SK-N-SH treated with all-trans-retinoic acid at 6 μM for 48 hours (cell line): ENCODE results near the gene ANKRD11.

Experiments used
- OSR1 ChIP-seq: fragments of 250-450 bp; sonication (Bioruptor Pico); IDR thresholded peaks from 2 replicates; pipeline ENCODE4 v1.8.0; 2022; ENCODE audit warnings: moderate library complexity, mild to moderate bottlenecking, inconsistent platforms
- ZFP3 ChIP-seq: fragments of 250-450 bp; sonication (Bioruptor Pico); IDR thresholded peaks from 2 replicates; pipeline ENCODE4 v1.5.0; 2020; ENCODE audit warnings: mild to moderate bottlenecking, moderate library complexity
- ZFP30 ChIP-seq: fragments of 450-650 bp; formaldehyde crosslinking; IDR thresholded peaks from 2 replicates; pipeline ENCODE4 v1.5.0; 2022; ENCODE audit warnings: mild to moderate bottlenecking, moderate library complexity
- ZNF8 ChIP-seq: fragments of 450-650 bp; formaldehyde crosslinking; IDR thresholded peaks from 2 replicates; pipeline ENCODE4 v1.5.0; 2020; ENCODE audit warnings: mild to moderate bottlenecking, moderate library complexity
- TF ChIP-seq, protein P1 (sequence below): fragments of 250-450 bp; sonication (Bioruptor Pico); IDR thresholded peaks from 2 replicates; pipeline ENCODE4 v1.8.0; 2020; ENCODE audit warnings: mild to moderate bottlenecking, moderate library complexity, borderline replicate concordance
- TF ChIP-seq, protein P2 (sequence below): fragments of 250-450 bp; sonication (Bioruptor Pico); IDR thresholded peaks from 2 replicates; pipeline ENCODE4 v1.5.0; 2020; ENCODE audit warnings: mild to moderate bottlenecking, moderate library complexity

GRCh38 chr16:89308391-89309333 is 181.7 kb downstream of the ANKRD11 start:
- TF ChIP-seq ZFP3 (CRISPR knock-in tag) (no peak), OSR1 (CRISPR knock-in tag) (no peak), ZNF8 (CRISPR knock-in tag) (no peak), ZFP30 (no peak)
- TF ChIP-seq, protein P1, sequence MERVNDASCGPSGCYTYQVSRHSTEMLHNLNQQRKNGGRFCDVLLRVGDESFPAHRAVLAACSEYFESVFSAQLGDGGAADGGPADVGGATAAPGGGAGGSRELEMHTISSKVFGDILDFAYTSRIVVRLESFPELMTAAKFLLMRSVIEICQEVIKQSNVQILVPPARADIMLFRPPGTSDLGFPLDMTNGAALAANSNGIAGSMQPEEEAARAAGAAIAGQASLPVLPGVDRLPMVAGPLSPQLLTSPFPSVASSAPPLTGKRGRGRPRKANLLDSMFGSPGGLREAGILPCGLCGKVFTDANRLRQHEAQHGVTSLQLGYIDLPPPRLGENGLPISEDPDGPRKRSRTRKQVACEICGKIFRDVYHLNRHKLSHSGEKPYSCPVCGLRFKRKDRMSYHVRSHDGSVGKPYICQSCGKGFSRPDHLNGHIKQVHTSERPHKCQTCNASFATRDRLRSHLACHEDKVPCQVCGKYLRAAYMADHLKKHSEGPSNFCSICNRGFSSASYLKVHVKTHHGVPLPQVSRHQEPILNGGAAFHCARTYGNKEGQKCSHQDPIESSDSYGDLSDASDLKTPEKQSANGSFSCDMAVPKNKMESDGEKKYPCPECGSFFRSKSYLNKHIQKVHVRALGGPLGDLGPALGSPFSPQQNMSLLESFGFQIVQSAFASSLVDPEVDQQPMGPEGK (CRISPR knock-in tag): no peak
- TF ChIP-seq, protein P2, sequence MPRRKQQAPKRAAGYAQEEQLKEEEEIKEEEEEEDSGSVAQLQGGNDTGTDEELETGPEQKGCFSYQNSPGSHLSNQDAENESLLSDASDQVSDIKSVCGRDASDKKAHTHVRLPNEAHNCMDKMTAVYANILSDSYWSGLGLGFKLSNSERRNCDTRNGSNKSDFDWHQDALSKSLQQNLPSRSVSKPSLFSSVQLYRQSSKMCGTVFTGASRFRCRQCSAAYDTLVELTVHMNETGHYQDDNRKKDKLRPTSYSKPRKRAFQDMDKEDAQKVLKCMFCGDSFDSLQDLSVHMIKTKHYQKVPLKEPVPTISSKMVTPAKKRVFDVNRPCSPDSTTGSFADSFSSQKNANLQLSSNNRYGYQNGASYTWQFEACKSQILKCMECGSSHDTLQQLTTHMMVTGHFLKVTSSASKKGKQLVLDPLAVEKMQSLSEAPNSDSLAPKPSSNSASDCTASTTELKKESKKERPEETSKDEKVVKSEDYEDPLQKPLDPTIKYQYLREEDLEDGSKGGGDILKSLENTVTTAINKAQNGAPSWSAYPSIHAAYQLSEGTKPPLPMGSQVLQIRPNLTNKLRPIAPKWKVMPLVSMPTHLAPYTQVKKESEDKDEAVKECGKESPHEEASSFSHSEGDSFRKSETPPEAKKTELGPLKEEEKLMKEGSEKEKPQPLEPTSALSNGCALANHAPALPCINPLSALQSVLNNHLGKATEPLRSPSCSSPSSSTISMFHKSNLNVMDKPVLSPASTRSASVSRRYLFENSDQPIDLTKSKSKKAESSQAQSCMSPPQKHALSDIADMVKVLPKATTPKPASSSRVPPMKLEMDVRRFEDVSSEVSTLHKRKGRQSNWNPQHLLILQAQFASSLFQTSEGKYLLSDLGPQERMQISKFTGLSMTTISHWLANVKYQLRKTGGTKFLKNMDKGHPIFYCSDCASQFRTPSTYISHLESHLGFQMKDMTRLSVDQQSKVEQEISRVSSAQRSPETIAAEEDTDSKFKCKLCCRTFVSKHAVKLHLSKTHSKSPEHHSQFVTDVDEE: no peak
